ENCODE data around the gene FBXO24.

The FBXO24 gene

DNA sequence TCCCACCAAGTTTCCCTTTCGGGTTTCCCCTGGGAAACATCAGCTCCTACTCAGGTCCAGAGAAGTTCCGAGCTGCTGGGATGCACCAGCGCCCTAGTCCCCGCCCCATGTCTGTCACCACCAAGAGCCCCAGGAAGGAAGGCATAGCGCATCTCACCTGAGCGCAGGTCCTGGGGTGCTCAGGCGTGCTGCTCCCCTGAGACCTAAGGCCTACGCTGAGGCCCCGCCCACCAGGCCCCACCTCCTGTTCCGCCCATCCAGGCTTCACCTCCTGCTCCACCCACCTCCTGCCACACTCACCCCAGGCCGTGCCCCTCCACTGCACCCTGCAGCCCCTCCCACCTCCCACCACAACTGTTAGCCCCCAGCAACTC lies 56.4 kb downstream of the FBXO24 start:
- peak; percentile 87 to 89 for DNase-seq
- TF ChIP-seq POLR2A (IDR thresholded peaks at IDR 0.05; ENCODE audit: low read length) (peak; percentile 89), GATA1 (IDR thresholded peaks at IDR 0.05; ENCODE audit: low read depth, low read length) (no peak)

- no peak for TF ChIP-seq GATA1 (IDR thresholded peaks at IDR 0.05; ENCODE audit: low read depth, low read length)
- TF ChIP-seq POLR2A (IDR thresholded peaks at IDR 0.05; ENCODE audit: low read length): no peak
- no peak for DNase-seq
Measured at GRCh38 chr7:100649826-100650565, 63.9 kb downstream of the FBXO24 start.
